ENCODE data around the gene CDON.

DNA sequence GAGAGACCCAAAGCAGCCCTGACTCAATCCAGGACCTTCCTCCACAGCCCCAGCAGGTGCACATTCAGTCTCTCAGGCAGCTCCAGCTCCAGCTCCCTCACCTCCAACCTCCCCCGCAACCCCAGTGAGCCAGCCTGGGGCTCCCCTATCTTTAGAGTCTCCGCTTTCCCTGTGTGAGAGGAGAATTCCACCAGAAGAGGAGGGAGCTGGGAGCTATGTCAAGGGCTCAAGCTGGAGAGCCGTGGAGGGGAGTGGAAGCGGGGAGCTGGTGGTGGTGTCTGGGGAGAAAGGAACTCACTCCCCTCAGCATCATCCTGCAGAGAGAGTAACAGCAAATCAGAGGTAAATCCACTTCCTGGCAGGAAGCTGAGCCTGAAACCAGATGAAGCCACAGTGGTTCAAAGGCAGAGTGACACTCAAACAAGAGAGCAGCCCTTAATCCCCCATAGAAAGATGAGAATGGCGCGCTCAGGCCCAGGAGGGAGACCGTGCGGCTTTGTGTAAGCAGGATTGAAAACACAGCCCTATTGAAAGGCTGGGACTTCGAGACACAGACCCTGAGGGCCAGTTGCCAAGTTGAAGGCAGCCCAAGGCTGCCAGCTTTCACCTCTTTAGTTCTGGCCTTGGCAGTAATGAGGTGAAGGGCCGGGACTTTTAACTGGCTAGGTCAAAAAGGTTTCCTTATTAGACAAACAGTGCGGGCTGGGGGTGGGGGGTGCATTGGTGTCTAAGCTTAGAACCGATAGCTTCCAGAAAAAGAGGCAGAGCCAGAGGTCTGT, 21.4 kb upstream of the CDON start:
- TF ChIP-seq CTCF (conservative IDR thresholded peaks at IDR 0.05 in 1 of 2, IDR thresholded peaks at IDR 0.05 in 1 of 2; ENCODE audit: low read depth in 1 of 2, low read length in 2 of 2), result no peak
- TF ChIP-seq EZH2 (IDR thresholded peaks at IDR 0.05; ENCODE audit: low read length, missing control alignments), result no peak
